Measurements from ENCODE around the gene CLCN7.

DNA sequence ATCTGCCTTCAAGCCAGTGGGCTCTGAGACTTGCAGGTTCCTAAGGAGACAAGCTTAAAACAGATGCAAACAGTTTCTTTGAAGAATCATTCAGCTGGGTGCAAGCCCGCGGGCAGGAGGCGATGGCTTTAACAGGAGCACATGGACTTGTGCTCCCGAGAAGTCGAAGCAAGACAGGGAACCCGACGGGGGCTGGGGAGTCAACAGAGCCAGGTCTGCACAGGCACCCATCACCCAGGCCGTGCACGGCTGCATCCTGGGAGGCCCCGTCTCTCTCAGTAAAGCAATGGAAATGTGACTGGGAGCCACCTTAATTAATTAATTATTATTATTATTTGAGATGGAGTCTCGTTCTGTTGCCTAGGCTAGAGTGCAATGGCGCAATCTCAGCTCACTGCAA, 14.2 kb upstream of the CLCN7 start:
- TF ChIP-seq, protein P1, sequence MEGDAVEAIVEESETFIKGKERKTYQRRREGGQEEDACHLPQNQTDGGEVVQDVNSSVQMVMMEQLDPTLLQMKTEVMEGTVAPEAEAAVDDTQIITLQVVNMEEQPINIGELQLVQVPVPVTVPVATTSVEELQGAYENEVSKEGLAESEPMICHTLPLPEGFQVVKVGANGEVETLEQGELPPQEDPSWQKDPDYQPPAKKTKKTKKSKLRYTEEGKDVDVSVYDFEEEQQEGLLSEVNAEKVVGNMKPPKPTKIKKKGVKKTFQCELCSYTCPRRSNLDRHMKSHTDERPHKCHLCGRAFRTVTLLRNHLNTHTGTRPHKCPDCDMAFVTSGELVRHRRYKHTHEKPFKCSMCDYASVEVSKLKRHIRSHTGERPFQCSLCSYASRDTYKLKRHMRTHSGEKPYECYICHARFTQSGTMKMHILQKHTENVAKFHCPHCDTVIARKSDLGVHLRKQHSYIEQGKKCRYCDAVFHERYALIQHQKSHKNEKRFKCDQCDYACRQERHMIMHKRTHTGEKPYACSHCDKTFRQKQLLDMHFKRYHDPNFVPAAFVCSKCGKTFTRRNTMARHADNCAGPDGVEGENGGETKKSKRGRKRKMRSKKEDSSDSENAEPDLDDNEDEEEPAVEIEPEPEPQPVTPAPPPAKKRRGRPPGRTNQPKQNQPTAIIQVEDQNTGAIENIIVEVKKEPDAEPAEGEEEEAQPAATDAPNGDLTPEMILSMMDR (conservative IDR thresholded peaks at IDR 0.05; ENCODE audit: low read depth in 2 of 2) = no peak
- no peak for TF ChIP-seq POLR2AphosphoS5 (IDR thresholded peaks at IDR 0.05; ENCODE audit: low read depth)
- no peak for TF ChIP-seq EZH2 (IDR thresholded peaks at IDR 0.05; ENCODE audit: low read depth, unreplicated experiment)
- TF ChIP-seq CREB1 (CRISPR knock-in tag; IDR thresholded peaks at IDR 0.05; ENCODE audit: low read depth) = no peak
- TF ChIP-seq EZH2phosphoT487 (IDR thresholded peaks at IDR 0.05; ENCODE audit: unreplicated experiment) = no peak
- TF ChIP-seq, protein P2, sequence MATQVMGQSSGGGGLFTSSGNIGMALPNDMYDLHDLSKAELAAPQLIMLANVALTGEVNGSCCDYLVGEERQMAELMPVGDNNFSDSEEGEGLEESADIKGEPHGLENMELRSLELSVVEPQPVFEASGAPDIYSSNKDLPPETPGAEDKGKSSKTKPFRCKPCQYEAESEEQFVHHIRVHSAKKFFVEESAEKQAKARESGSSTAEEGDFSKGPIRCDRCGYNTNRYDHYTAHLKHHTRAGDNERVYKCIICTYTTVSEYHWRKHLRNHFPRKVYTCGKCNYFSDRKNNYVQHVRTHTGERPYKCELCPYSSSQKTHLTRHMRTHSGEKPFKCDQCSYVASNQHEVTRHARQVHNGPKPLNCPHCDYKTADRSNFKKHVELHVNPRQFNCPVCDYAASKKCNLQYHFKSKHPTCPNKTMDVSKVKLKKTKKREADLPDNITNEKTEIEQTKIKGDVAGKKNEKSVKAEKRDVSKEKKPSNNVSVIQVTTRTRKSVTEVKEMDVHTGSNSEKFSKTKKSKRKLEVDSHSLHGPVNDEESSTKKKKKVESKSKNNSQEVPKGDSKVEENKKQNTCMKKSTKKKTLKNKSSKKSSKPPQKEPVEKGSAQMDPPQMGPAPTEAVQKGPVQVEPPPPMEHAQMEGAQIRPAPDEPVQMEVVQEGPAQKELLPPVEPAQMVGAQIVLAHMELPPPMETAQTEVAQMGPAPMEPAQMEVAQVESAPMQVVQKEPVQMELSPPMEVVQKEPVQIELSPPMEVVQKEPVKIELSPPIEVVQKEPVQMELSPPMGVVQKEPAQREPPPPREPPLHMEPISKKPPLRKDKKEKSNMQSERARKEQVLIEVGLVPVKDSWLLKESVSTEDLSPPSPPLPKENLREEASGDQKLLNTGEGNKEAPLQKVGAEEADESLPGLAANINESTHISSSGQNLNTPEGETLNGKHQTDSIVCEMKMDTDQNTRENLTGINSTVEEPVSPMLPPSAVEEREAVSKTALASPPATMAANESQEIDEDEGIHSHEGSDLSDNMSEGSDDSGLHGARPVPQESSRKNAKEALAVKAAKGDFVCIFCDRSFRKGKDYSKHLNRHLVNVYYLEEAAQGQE (IDR thresholded peaks at IDR 0.05; ENCODE audit: unreplicated experiment) = no peak
- TF ChIP-seq STAT1 (IDR thresholded peaks at IDR 0.05; ENCODE audit: unreplicated experiment) = no peak

All from GM23338 (cell line).